K562 (cell line): ENCODE data around the gene EEF1A1. TPM values are rescaled to one million over a fixed set of nuclear protein-coding genes. Genes with fewer than 3 reads are reported as not detected.
A peak's percentile ranks its signal among the peaks of the same experiment; 100 is the strongest.

Experiments
- CCNT2 ChIP-seq: IDR thresholded peaks from 2 replicates; pipeline ENCODE4 v1.6.1; 2011; ENCODE audit warnings: borderline replicate concordance, low read depth, mild to moderate bottlenecking, moderate library complexity, mixed read lengths, low read length; ENCODE audit not compliant: insufficient read length; ENCODE audit errors: extremely low read depth
- ESRRA ChIP-seq: fragments of 450-650 bp; IDR thresholded peaks from 2 replicates; pipeline ENCODE4 v1.6.1; 2014; ENCODE audit warnings: low read depth, mild to moderate bottlenecking, moderate library complexity, borderline replicate concordance
- GABPB2 ChIP-seq: fragments of 250-450 bp; sonication (Bioruptor Pico); conservative IDR thresholded peaks from 2 replicates; pipeline ENCODE4 v1.5.1; 2021; ENCODE audit warnings: mild to moderate bottlenecking
- GTF3C2 ChIP-seq: IDR thresholded peaks from 3 replicates; pipeline ENCODE4 v1.6.1; 2011; ENCODE audit warnings: borderline replicate concordance, mild to moderate bottlenecking, moderate library complexity; ENCODE audit not compliant: insufficient read length; ENCODE audit errors: extremely low read depth
- HDAC1 ChIP-seq, 2 experiments: fragments of 450-650 bp; IDR thresholded peaks; 2 replicates each; pipeline ENCODE4 v1.6.1; 2016 to 2017; ENCODE audit warnings: inconsistent platforms in 1 of 2, mild to moderate bottlenecking in 1 of 2, moderate library complexity in 1 of 2
- KDM5B ChIP-seq: fragments of 200-600 bp; sonication (generic); IDR thresholded peaks from 2 replicates; pipeline ENCODE4 v1.6.1; 2012; ENCODE audit warnings: low read depth, mild to moderate bottlenecking, moderate library complexity, low read length, control low read depth, inconsistent platforms; ENCODE audit not compliant: insufficient replicate concordance
- NCOA2 ChIP-seq, 2 experiments: fragments of 450-650 bp; IDR thresholded peaks; 2 replicates each; pipeline ENCODE4 v1.6.1; 2018; ENCODE audit warnings: mild to moderate bottlenecking in 2 of 2, moderate library complexity in 1 of 2; ENCODE audit not compliant: partially characterized antibody in 2 of 2
- NFYB ChIP-seq: IDR thresholded peaks from 2 replicates; pipeline ENCODE4 v1.6.1; 2011; ENCODE audit warnings: mild to moderate bottlenecking, moderate library complexity; ENCODE audit not compliant: insufficient read length; ENCODE audit errors: extremely low read depth
- PHF20 ChIP-seq: fragments of 450-650 bp; IDR thresholded peaks from 2 replicates; pipeline ENCODE4 v1.6.1; 2018; ENCODE audit not compliant: partially characterized antibody
- RB1 ChIP-seq: fragments of 450-650 bp; IDR thresholded peaks from 2 replicates; pipeline ENCODE4 v1.6.1; 2017; ENCODE audit warnings: low read depth, mild to moderate bottlenecking
- SNIP1 ChIP-seq: fragments of 450-650 bp; IDR thresholded peaks from 2 replicates; pipeline ENCODE4 v1.7.1; 2017; ENCODE audit warnings: low read depth, mild to moderate bottlenecking
- ZNF518B ChIP-seq: fragments of 250-450 bp; sonication (Bioruptor Pico); IDR thresholded peaks from 2 replicates; pipeline ENCODE4 v1.5.0; 2021; ENCODE audit warnings: mild to moderate bottlenecking, moderate library complexity
- ZNF785 ChIP-seq: fragments of 250-450 bp; sonication (Bioruptor Pico); IDR thresholded peaks from 2 replicates; pipeline ENCODE4 v1.4.0; 2020; ENCODE audit warnings: mild to moderate bottlenecking
- polyA plus RNA-seq, 8 experiments: library from polyadenylated mRNA; depleted of rRNA in 4 of 8; stranded (reverse) in 5 of 8; unstranded in 3 of 8; fragments of >200 nt; fragmentation: Nextera tagmentation in 2 of 8; fragmentation: Illumina TruSeq in 1 of 8; extraction: Ambion mirVana in 2 of 8; extraction: Trizol in 1 of 8; gene quantifications; 2 replicates each; pipeline versions ENCODE4 v1.2.1 to v1.2.3, GENCODE V29; 2011 to 2014; ENCODE audit warnings: inconsistent platforms in 1 of 8, missing spikeins in 1 of 8
- total RNA-seq, 7 experiments: library from RNA; depleted of rRNA in 6 of 7; stranded (reverse); fragments of >200 nt in 6 of 7; fragmentation: Illumina TruSeq in 2 of 7; extraction: Trizol in 2 of 7; gene quantifications; 2 replicates each; pipeline versions ENCODE4 v1.2.1 to v1.2.3, GENCODE V29; 2011 to 2021; ENCODE audit warnings: low replicate concordance in 1 of 7
- TF ChIP-seq, protein P1 (sequence below): sonication (generic); formaldehyde crosslinking; IDR thresholded peaks from 2 replicates; pipeline ENCODE4 v1.8.0; 2022; ENCODE audit warnings: mild to moderate bottlenecking, low read depth, missing genetic modification reagents
- TF ChIP-seq, protein P2 (sequence below): fragments of 250-450 bp; sonication (Bioruptor Pico); IDR thresholded peaks from 2 replicates; pipeline ENCODE4 v1.4.0; 2020
- TF ChIP-seq, protein P3 (sequence below): fragments of 250-450 bp; sonication (Bioruptor Pico); IDR thresholded peaks from 2 replicates; pipeline ENCODE4 v1.9.0; 2021; ENCODE audit warnings: mild to moderate bottlenecking

The EEF1A1 gene
- total and polyA plus RNA-seq, 9 of the 15 experiments (the other 6 are each of a cell fraction or from before 2014, with no cell fraction given), result 6,453 to 17,323 (median 11,082) TPM

DNA sequence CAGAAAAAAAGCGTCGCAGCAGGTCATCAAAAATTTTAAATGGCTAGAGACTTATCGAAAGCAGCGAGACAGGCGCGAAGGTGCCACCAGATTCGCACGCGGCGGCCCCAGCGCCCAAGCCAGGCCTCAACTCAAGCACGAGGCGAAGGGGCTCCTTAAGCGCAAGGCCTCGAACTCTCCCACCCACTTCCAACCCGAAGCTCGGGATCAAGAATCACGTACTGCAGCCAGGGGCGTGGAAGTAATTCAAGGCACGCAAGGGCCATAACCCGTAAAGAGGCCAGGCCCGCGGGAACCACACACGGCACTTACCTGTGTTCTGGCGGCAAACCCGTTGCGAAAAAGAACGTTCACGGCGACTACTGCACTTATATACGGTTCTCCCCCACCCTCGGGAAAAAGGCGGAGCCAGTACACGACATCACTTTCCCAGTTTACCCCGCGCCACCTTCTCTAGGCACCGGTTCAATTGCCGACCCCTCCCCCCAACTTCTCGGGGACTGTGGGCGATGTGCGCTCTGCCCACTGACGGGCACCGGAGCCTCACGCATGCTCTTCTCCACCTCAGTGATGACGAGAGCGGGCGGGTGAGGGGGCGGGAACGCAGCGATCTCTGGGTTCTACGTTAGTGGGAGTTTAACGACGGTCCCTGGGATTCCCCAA is at the start of gene EEF1A1 (continued):
- TF ChIP-seq, protein P1, sequence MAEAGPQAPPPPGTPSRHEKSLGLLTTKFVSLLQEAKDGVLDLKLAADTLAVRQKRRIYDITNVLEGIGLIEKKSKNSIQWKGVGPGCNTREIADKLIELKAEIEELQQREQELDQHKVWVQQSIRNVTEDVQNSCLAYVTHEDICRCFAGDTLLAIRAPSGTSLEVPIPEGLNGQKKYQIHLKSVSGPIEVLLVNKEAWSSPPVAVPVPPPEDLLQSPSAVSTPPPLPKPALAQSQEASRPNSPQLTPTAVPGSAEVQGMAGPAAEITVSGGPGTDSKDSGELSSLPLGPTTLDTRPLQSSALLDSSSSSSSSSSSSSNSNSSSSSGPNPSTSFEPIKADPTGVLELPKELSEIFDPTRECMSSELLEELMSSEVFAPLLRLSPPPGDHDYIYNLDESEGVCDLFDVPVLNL (CRISPR knock-in tag), result no peak
- peak; percentile 43 for TF ChIP-seq CCNT2
- TF ChIP-seq ESRRA, result peak; percentile 46; the same call in 1 of the 2 replicates
- TF ChIP-seq KDM5B, result peak; percentile 100
- TF ChIP-seq ZNF785 (CRISPR knock-in tag), result no peak
- TF ChIP-seq NCOA2 (IDR thresholded peaks at IDR 0.05; ENCODE audit: partially characterized antibody in 2 of 2), result peak in 1 of 2 experiments; percentile 99
- TF ChIP-seq, protein P2, sequence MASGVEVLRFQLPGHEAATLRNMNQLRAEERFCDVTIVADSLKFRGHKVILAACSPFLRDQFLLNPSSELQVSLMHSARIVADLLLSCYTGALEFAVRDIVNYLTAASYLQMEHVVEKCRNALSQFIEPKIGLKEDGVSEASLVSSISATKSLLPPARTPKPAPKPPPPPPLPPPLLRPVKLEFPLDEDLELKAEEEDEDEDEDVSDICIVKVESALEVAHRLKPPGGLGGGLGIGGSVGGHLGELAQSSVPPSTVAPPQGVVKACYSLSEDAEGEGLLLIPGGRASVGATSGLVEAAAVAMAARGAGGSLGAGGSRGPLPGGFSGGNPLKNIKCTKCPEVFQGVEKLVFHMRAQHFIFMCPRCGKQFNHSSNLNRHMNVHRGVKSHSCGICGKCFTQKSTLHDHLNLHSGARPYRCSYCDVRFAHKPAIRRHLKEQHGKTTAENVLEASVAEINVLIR (CRISPR knock-in tag), result peak; percentile 82
- peak in 1 of 2 experiments; percentile 88; a peak in 2 of 4 replicates for TF ChIP-seq HDAC1 (IDR thresholded peaks at IDR 0.05)
- peak; percentile 9 for TF ChIP-seq PHF20
- 0 out of 2 replicates have a peak, but pooled peaks have one; percentile 31 for TF ChIP-seq SNIP1
- TF ChIP-seq ZNF518B (CRISPR knock-in tag), result no peak
- peak; percentile 44 for TF ChIP-seq RB1
- TF ChIP-seq NFYB, result no peak
- TF ChIP-seq, protein P3, sequence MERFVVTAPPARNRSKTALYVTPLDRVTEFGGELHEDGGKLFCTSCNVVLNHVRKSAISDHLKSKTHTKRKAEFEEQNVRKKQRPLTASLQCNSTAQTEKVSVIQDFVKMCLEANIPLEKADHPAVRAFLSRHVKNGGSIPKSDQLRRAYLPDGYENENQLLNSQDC, result peak; percentile 75; the same call in 1 of the 2 replicates
- TF ChIP-seq GTF3C2, result no peak
- no peak; the same call in 1 of the 2 replicates for TF ChIP-seq GABPB2
